HS-27A (cell line): ENCODE results near the gene PGD.
"Not testable (repeated sequence)": the region's sequence is repeated elsewhere in the genome, so short reads cannot be mapped to it uniquely, and the experiment has no call there.

ENCODE experiments used
- DNase-seq: peaks from one replicate; pipeline ENCODE4 v3.0.0-alpha.2; 2012; ENCODE audit warnings: low read depth, missing footprints

Gene PGD

DNA sequence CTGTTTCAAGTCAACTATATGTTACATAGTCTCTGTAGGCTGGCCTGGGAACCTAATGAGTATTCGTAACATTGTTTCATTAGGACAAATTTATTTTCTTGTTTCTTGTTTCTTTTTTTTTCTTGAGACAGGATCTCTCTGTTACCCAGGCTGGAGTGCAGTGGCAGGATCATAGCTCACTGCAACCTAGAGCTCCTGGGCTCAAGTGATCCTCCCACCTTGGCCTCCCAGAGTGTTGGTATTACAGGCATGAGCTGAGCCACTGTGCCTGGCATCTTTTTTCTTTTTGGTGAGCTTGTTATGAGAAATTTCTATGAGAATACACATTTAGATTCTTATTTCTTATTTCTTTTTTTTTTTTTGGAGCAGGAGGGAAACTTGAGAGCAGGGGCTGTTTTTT is 38.2 kb downstream of the PGD start:
- DNase-seq, result no peak

DNA sequence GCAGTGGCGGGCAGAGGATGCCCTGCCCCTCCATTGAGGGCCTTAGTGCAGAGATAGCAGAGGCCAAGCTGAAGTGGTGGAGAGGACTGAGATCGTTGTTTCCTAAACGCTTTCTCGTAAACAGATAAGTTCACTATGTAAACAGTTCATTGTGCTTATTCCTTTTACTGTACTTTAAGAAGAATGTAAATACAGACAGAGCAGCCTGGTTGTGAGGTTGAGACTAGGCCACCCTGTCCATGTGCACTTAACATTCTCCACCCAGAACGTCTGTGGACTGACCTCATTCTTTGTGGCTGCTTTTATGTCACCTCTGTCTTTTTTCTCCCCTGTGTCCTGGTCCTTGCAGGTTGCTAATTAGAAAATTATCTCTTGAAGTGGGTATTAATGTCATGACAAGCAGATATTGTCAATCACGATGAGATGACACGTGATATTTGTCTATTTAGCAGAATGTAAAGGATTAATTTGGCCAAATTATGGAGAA is 39.9 kb downstream of the PGD start:
- DNase-seq, result no peak

DNA sequence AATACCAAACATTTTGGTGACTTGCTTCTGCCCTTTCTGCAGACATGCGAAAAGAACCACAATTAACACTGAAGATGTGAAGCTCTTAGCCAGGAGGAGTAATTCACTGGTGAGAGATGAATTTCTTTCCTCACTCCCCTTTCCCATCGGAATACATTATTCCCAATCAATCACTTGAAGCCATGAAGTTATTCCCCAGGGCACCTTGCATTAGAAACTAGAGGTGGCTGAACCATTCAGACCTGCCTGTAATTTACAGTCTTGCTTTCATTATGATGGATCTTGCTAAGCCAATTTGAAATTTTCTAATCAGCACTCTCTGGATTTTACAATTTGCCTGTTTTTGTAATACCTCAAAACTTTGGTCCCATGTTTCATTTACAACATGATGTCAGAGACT is 41.4 kb downstream of the PGD start:
- DNase-seq, result no peak

DNA sequence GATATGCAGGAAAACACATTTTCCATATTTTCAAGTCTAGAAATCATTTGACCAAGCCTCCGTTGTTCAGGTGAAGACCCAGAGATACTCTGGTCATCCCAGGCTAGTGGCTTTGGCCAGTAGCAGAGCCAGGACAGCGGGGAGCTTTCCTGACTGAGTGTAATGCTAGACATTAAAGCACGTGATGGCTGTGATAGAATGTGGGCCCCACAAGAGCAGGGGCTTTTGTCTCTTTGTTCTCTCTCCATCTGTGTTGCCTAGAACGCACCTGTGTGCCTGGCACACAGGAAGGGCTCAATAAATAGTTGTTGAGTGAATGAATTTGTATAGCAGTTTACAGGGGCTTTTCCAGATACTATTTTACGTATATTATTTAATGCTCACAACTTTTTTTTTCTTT is 41.9 kb downstream of the PGD start:
- DNase-seq, result no peak

DNA sequence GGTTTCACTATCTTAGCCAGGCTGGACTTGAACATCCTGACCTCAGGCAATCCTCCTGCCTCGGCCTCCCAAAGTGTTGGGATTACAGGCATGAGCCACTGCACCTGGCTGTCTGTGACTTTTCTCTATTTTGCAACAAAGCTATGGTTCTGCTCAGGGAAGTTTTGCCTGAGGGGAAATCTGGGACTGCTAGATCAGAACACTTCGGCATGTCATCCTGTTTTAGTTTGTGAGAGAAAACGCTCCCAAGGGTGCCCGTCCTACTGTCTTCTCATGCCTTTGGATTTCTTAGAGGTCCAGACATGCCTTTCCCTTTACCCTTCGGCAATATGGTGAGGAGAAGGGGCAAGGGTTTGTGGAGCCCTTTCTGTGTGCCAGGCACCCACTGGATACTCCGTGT is 45.4 kb downstream of the PGD start:
- no peak for DNase-seq

DNA sequence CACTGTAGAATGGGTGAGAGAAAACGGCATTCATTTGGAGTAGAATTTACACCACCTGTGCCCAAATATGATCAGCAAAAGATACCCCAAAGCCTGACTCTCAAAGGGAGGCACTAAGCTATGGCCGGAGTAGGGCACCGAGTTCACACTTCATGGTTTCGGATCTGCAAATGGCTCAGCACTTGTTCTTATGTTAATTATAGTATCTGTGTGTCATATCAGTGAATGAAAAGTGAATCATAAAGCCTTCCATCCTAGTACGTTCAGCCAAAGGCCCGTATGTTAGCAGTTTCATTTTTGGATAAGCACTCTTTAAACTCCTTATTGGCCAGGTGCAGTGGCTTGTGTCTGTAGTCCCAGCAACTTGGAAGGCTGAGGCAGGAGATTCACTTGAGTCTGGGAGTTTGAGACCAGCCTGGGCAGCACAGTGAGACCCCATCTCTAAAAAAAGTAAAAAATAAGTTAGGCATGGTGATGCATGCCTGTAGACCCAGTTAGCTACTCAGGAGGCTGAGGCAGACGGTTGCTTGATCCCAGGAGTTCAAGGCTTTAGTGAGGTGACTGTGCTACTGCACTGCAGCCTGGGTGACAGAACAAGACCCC is 46.0 kb downstream of the PGD start:
- no peak for DNase-seq

DNA sequence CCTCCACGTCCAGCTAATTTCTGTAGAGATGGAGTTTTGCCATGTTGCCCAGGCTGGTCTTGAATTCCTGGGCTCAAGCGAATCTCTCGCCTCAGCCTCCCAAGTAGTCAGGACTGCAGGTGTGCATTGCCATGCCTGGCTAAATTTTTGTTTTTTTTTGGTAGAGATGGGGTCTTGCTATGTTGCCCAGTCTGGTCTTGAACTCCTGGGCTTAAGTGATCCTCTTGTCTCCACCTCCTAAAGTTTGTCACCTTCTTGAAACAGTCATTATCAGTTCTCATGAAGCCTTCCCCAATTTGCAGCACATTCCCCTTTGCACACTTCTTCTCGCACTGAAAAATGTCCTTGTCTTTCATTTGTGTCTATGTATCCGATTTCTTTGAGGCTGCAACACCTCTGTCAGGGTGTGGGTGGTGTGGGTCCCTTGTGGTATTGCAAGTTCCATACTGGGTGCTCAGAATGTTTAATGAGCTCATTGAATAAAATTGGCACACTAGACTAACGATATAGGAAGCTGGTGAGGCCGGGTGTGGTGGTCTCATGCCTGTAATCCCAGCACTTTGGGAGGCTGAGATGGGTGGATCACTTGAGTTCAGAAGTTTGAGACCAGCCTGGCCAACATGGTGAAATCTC is 48.0 kb downstream of the PGD start:
- DNase-seq, result no peak

DNA sequence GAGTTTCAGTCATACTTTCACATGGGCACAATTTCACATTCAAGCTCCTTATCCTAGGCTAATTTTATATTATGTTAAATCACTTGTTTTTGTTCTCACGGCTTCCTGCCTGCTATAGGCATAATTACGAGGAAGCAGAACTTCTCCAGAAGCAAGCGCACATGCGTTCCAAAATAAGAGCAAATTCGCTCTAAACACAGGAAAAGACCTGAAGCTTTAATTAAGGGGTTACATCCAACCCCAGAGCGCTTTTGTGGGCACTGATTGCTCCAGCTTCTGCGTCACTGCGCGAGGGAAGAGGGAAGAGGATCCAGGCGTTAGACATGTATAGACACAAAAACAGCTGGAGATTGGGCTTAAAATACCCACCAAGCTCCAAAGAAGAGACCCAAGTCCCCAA is 50.9 kb downstream of the PGD start, which contains the start of gene CORT:
CORT (plus strand) TSS at position 281 of the 400 bp plus-strand sequence. CDS start 193 bp downstream, outside the sequence.
- no peak for DNase-seq

DNA sequence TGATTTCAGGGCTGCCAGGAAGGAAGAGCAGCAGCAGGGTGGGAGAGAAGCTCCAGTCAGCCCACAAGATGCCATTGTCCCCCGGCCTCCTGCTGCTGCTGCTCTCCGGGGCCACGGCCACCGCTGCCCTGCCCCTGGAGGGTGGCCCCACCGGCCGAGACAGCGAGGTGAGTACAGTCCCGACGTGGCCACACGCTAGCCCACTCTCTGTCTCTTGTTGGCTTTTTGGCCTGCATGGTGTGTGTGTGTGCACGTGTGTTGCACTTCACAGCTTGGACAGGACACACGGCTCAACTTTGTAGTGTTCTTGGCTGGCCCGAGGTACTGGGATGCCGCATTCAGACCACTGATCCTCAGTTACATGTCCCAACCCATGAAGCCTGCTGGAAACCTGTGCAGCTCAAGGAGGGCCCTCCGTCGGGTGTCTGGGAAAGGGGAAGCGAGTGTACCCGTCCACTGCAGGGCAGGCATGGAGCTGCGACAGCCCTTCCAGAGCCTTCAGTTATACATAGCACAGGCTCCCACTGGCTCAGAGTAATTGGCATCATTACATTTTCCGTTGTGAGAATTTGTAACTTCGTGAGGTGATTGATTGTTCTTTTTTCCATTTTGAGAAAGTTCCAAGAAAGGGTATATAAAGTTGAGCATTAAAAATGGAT is 51.4 kb downstream of the PGD start:
- no peak for DNase-seq

DNA sequence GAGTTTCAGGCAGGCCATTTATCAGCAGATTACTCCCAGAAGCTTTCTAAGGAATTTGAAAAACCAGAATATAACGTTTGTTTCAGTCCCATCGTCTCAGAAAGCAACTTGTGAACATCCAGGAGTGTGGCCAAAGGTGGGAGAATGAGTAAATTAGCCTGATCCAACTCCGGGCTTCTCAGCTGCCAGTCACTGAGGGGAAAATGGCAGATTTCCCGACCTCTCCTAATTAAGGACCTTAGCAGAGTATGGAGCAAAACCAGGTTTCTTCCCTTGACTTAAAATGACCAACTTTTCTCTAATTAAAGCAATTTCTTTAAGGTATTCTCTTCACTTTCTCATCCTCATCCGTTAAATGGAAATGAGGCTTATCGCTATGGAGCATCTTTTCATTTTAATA is 52.0 kb downstream of the PGD start:
- no peak for DNase-seq

DNA sequence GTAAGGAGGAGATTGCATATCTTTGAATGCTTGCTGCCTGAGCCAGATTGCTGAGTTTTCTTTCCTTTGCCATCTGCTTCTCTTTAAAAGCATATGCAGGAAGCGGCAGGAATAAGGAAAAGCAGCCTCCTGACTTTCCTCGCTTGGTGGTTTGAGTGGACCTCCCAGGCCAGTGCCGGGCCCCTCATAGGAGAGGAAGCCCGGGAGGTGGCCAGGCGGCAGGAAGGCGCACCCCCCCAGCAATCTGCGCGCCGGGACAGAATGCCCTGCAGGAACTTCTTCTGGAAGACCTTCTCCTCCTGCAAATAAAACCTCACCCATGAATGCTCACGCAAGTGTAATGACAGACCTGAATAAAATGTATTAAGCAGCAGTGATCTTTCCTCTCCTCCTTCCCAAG is 52.4 kb downstream of the PGD start:
- DNase-seq, result no peak

DNA sequence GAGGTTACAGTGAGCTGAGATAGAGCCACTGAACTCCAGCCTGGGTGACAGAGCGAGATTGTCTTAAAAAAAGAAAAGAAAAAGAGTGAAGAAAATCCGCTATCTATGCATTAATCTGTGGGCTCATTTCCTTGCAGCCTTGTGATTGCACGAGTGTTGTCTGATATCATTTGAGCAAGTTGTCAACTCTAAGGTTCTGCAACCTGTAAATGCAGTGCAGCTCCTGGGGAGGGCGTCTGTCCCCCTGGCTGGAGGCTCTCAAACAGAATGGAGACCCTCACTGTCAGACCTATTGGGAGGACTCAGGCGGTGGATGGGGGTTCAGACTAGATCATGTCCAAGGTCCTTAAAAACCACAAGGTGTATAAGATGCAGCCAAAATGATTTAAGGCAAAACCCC is 57.2 kb downstream of the PGD start:
- no peak for DNase-seq

DNA sequence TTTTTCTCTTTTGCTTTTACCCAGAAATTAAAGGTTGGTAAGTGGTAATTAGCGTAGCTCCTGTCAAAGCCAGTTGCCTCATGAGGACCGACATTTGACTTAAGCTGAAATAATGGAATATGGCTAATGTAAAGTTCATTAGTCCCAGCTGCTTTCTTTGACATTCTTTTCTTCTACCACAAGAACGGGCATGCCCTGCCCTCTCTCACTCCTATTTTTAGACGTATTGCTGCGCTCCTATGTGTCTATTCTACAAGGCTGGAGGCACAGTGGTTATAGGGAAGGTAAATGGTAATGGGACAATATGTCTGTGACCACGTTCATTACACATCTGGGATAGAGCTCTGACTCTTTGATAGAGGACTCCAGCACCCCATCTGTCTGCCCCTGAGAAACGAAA is 57.8 kb downstream of the PGD start:
- DNase-seq, result no peak

DNA sequence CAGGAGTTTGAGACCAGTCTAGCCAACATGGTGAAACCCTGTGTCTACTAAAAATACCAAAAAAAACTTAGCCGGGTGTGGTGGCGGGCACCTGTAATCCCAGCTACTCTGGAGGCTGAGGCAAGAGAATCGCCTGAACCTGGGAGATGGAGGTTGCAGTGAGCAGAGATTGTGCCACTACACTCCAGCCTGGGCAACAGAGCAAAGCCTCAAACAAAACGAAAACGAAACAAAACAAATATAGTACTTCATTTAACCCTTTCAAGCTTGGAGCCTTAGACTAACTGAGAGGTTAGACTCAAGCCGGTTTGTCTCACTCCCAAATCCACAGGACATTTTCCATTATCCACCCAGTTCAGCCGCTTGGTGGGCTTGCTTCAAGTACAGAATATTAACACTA is 58.6 kb downstream of the PGD start:
- not testable (repeated sequence) for DNase-seq

DNA sequence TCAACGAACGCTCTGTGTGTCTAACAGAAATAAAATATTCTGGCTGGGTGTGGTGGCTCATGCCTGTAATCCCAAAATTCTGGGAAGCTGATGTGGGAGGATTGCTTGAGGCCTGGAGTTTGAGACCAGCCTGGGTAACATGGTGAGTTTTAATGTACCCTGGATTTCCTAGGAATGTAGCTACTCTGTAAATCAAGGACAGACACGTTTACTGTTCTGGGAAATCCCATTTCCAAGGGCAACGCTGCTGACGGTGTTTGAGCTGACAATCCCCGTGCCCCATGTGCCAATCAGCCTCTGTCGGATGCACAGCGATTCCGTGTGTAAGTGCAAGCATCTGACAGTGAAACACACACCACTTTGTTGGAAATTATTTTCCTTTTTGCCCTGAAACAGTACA is 59.0 kb downstream of the PGD start:
- DNase-seq, result no peak

DNA sequence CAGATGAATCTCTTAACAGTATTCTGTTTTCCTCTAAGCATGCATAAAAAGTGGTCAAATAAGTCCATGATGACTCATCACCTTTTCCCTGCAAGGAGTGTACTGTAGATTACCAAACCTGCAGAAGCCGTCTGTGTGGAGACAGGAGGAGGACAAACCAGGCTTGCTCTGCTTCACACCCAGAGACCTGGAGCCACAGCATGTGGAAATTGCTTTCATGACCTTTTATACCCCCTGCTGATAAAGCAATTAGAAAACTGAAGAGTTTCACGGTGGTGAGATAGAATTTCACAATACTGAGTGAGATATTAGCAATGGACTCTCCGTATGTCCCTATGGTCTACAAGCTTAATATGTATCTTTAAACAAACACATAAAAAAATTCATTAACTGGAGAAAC is 60.3 kb downstream of the PGD start:
- DNase-seq, result peak; percentile 20

DNA sequence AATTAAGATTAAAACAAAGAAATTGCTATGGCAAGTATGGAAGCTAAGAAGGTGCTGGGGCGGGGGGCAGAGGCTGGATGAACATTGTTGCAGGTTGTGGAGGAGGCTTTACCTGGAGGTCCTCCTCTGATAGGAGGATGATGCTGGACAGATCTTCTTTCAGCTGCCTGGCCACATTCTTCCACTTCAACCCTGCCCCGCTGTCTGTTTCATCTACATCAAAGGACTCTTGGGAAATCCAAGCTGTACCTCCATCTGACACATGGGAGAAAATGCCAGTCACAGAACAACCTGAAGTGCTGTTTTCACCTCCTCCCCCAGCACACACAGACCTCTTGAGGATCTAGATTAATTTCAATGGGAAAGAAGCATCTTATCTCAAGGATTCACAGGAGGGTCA is 68.2 kb downstream of the PGD start:
- DNase-seq, result no peak

DNA sequence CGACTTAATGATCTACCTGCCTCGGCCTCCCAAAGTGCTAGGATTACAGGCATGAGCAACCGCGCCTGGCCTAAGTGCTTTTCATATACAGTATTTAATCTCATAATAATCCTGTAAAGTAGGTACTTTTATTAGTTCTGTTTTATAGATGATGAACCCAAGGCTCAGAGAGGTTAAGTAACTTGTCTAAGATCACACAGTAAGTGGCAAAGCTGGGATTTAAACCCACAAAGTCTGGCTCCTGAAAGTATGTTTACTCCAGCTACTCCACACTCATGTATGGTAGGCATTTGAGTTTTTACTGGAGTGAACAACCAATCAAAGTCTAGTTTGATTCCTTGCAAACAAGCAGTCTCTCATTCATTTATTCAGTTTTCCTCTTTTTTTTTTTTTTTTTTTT is 71.2 kb downstream of the PGD start:
- no peak for DNase-seq
